GM12891 (cell line): ENCODE data around the gene UBASH3B.
"Not testable (repeated sequence)": the region's sequence is repeated elsewhere in the genome, so short reads cannot be mapped to it uniquely, and the experiment has no call there.

ENCODE experiments used
- PAX5 ChIP-seq: IDR thresholded peaks from 2 replicates; pipeline ENCODE4 v1.6.1; 2011; ENCODE audit warnings: low read length, moderate library complexity, mild to moderate bottlenecking; ENCODE audit not compliant: insufficient read depth, severe bottlenecking
- POLR2A ChIP-seq: IDR thresholded peaks from 2 replicates; pipeline ENCODE4 v1.6.1; 2011; ENCODE audit warnings: low read depth, low read length, control low read depth
- POLR2AphosphoS5 ChIP-seq: IDR thresholded peaks from 2 replicates; pipeline ENCODE4 v1.6.1; 2011; ENCODE audit warnings: low read depth, low read length, control low read depth
- SPI1 ChIP-seq: IDR thresholded peaks from 2 replicates; pipeline ENCODE4 v1.6.1; 2011; ENCODE audit warnings: low read depth, low read length, control low read depth
- TAF1 ChIP-seq: IDR thresholded peaks from 2 replicates; pipeline ENCODE4 v1.6.1; 2011; ENCODE audit warnings: low read depth, low read length, control low read depth

DNA sequence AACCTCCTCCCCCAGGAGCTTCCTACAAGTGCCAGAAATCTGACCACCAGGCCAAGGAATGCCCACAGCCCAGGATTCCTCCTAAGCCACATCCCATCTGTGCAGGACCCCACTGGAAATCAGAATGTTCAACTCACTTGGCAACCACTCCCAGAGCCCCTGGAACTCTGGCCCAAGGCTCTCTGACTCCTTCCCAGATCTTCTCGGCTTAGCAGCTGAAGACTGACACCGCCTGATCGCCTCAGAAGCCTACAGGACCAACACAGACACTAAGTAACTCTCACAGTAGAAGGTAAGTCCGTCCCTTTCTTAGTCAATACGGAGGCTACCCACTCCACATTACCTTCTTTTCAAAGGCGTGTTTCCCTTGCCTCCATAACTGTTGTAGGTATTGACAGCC lies 173.8 kb downstream of the UBASH3B start:
- TF ChIP-seq POLR2AphosphoS5, POLR2A, SPI1, TAF1, PAX5: not testable (repeated sequence)
